OCI-LY7 (cell line): ENCODE data around the gene SERPINH1.

Source experiments
- CTCF ChIP-seq: fragments of 200-600 bp; sonication (generic); conservative IDR thresholded peaks from 2 replicates; pipeline ENCODE4 v1.5.1; 2014; ENCODE audit warnings: mild to moderate bottlenecking, antibody characterized with exemption, low read length, moderate library complexity, mixed read lengths
- EZH2phosphoT487 ChIP-seq: fragments of 200-600 bp; sonication (generic); IDR thresholded peaks from 2 replicates; pipeline ENCODE4 v1.6.1; 2018; ENCODE audit warnings: low read depth, borderline replicate concordance, mild to moderate bottlenecking, mixed run types, antibody characterized with exemption, low read length, moderate library complexity, mixed read lengths

GRCh38 chr11:75592715-75593114, 30.7 kb downstream of the SERPINH1 start:
- TF ChIP-seq CTCF (no peak), EZH2phosphoT487 (no peak)
